GM18526 (cell line): ENCODE measurements around the gene ARAP3.

Experiments
- POLR2A ChIP-seq: IDR thresholded peaks from 3 replicates; pipeline ENCODE4 v1.6.1; 2011; ENCODE audit not compliant: insufficient read length; ENCODE audit errors: extremely low read depth

Gene ARAP3

DNA sequence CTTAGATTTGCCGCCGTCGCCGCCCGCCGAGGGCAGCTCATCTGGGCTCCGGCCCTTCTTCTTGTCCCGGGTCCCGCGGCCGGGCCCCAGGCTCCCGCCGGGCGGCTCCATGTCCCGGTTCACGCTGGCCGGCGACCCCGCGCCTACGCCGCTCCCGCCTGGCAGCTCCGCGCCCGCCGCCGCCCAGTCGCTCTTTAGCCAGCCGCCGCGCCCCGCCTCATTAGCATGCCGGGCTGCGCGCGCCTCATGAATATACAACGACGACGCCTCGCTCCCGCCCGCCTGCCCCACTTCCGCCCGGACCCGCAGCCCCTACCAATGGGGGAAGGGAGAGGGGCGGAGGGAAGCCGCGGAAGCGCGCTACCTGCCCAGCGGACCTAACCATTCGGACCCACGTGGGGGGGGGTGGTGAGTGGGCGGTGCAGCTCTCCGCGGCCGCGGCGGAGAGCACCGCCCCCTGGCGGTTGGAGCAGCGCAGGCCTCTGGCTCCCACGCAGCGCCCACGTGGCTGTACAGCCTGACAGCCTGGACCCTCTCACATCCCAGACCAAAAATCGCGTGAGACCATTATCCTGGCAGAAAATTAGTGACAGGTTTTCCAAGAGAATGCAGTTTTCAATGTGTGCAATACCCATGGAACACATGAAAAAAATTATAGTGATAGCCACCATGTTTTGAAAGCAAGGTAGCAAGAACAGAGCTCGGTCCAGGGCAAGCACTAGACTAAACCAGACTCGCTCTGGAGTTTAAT is 63.1 kb downstream of the ARAP3 start, which contains the start of gene DIAPH1:
TSS of gene DIAPH1 (minus strand) at position 197 of the 751 bp plus-strand sequence. CDS start at position 111, 86 bp downstream.
- peak; percentile 81 for TF ChIP-seq POLR2A

DNA sequence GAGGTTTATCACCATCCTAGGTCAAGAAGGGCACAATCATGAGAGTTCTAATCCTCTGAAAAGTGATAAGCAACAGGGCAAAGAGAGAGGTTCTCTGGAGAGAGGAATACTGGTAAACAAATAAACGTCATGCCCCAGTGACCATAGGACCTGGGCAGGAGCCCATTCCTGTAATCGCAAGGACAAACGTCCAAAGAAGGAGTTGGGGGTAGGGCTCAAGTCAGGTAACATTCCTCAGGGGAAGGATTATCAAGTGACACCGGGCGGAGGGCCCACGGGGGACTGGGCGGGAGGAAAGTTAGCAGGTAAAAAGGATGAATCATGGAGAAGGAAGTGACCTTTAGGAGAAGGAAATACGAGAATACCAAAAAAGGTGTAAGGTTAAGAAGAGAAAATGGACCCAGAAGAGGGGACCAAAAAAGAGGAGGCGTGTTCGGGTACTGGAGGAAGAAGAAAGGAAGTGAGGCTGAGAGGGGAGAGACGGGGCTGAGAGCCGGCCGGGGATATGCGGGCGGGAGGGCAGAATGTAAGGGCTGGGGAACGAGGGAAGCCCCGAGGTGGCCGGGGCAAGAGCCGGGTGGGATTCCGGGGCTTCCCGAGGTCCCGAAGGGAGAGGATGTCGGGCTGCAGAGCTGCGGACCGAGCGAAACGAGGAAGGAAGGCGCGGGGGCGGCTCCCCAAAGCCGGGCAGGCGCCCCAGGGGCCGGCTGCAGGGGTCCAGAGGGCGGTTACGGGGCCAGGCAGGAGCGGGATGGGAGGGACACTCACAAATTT is 63.8 kb downstream of the ARAP3 start:
- TF ChIP-seq POLR2A, result no peak

DNA sequence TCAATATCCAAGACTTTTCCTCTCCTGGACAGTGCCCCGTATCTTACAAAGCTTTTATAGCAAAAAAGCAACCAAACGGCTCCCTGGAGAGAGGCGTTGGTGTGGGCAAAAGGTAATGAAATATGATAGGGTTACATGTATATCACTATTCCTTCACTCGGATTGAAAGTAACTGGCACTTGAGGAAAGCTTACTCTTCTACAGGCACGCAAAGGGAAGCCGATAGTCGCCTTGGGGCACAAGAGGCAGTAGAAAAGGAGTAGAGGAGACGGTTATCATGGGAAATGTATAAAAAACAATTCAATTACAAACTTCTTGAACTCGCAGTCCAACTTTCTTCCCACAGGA is 64.4 kb downstream of the ARAP3 start:
- no peak for TF ChIP-seq POLR2A

DNA sequence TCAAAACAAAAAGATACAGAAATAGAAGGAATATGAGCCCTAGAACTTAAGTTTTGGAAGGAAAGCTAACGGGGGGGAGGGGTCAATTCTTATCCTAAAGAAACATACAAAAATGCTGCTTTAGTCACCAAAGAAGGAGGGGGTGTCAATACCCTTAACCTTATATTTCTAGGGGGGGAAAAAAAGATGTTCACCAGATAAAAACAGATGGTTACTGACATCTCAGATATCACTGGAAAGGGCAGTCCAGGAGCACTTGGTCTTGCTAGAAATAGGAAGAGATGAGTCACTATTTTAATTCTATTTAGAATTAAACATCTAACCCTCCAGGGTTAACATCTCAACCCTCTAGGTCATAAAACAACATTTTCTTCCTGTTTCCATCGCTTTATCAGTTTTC is 64.9 kb downstream of the ARAP3 start:
- TF ChIP-seq POLR2A, result no peak

DNA sequence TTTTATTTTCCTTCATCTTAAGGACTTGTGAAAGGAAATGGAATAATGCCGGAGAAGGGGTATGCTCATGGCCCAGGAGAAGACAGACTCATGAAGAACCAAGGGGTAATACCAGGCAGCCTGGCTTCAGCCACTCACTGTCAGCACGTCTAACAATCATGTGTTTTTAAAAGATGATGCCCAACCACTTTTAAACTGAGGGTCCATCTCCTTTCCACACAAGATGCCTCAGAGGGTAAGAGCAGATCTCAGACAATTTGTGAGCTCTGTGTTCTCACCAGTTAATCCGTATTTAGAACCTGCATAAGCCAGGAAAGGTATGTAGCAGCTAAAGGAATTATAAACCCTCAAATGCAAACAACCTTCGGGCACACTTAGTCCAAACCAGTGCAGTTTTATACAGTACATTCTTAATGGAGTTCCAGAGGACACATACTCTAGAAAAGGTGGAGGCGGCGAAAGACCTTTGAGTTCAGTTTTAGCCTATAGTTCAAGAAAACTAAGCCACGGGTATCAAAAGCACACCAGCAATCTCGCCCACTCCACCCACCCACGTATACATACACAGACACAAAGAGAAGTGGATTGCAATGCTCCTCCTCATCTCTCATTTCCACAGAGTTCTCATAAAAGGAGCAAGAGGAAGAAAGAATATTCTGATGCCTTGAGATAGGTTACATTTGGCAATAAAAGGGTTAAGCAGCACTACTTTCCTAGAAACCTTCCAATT is 65.9 kb downstream of the ARAP3 start:
- no peak for TF ChIP-seq POLR2A

DNA sequence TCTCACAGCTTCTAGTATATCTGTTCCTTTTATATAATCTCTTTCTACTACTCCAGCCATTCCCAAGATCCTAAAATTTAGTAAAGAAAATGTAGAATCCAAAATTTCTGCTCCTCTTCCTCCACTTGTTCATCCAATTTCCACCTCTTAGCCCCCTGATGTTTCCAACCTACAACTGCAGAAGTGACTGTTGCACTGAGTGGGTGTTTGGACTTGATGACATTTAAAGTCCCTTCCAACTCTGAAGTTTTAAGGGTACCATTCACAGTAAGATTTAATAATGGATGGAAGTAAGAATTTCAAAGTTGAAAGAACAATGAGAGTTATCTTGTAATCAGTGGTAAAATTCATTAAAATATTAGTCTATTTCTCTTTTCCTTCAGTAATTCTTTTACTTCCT is 68.7 kb downstream of the ARAP3 start:
- no peak for TF ChIP-seq POLR2A

DNA sequence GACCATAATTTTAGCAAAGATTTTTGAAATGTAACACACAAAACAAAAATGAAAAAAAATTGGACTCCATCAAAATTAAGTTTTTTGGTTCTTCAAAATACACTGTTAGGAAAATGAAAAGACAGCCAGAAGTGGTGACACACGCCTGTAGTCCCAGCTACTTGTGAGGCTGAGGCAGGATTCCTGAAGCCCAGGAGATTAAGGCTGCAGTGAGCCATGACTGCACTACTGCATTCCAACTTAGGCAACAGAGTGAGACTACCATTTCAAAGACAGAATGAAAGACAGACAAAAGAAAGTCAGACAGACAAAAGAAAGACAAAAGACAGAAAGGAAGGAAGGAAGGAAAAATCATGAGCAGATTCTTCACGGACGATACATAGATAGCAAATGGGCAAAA is 70.7 kb downstream of the ARAP3 start:
- no peak for TF ChIP-seq POLR2A

DNA sequence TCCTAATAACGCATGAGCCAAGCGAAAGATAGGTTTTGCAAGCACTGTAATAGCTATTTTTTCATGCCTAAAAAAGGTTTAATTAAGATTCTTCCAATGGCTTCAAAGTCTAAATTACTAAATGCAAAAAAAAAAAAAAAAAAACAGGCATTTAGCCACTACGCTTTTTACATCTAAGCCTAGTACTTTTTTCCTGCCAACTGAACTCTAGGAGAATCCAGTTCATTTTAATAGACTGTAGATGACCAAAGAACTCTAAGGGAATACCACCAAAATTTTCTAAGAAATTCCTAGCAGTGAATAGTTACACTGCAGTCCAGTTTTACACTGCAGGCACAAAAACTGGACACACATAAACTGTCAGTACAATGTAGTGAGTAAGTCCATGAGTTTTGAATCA is 73.0 kb downstream of the ARAP3 start:
- TF ChIP-seq POLR2A, result no peak

DNA sequence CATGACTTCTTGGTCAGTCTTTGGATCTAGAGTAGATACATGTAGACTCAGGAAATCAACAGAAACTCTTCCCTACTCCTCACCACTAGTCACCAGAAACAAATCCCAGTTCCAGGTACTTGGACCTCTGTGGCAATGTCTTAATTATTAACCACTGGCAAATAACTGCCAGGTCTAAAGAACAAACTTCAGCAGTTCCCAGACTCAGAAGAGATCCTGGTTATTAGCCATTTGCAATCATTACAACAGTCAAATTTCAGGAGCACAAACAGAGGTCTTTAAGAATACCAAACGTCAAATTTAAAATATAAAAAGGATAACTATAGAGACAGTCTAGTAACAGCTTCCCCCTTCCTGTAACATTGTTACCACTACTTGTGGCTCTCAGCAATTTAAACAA is 73.5 kb downstream of the ARAP3 start:
- no peak for TF ChIP-seq POLR2A

DNA sequence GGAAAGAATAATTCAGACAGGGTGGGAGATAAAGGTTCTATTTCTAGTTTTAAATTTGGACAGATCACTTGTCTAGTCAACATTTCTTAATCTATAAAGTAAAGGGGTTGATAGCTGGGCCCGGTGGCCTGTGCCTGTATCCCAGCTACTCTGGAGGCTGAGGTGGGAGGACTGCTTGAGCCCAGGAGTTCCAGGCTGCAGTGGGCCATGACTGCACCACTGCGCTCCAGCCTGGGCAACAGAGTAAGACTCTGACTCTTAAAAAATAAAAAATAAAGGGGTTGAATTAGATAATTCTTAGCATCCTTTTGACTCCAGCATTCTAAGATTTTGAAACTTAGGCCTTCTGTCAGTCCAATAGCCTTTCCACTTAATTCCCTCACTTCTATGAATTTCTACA is 74.0 kb downstream of the ARAP3 start:
- TF ChIP-seq POLR2A, result no peak

DNA sequence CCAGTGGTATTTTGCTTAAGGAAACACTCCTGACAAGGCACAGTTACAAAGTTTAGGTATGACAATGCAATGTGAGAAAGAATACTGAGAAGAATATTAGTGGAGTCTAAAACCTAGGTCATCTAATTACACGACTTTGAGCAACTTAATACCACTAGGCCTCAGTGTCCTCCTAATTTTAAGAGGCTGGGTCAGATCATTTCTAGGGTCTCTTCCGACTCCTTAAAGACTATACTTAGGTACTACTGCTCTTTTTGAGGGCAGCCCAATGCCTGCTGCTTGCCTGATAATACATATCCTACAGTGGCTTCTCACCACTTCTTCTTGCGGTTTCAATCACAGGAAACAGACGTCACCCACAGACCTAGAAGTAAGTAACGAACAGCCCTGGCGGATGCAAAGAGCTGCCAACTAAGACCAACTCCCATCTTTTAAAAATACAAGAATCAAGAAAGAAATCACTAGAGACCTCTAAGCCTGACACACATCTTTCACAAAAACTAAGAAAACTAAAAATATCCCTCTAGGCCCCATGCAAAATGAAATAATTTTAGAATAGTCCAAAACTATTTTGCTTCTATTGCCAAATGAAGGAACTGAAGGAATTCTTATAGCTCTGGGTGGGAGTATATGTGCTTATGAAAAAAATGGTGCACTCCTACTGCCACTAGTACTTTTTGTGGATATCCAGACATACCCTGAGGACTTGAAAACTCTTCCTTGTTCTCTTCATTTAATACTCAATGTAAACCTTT is 76.3 kb downstream of the ARAP3 start:
- no peak for TF ChIP-seq POLR2A

DNA sequence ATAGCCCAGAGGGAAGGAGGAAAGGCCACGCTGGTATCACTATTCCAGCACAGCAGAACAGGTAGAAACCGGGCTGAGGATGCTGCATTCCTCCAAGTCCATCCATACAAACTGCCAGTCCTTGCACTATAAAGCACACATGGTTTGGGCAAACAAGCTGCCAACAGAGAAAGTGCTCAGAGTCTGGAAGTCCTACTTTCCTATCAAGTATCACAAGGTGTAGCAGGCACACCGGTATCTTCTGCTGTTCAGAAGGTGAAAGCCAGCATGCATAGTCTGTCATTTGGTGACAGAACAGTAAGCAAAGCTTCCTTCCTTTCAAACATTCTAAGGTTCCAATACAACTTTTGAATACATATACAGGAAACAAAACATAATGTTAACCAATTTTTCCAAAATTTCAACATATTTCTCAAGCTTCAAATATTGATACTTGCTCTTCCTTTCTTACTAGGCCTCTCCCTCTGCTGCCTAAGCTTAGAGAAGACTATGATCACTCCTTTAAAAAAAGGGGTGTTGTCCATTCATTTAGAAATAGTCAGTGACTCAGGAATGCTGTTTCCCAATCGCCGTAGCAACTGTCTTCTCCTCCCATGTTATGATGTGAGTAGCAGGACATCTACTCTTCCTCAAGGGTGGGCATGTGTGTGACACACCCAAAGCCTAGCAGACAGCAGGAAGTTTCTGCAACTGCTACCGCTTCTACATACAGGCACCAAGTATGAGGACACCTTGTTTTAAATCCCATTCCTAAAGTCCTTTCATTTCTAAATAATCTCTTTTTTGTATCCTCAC is 77.9 kb downstream of the ARAP3 start:
- no peak for TF ChIP-seq POLR2A
